C4-2B (cell line): ENCODE measurements around the gene EXOSC2.

Source experiments
- H3K27ac ChIP-seq: fragments of 450-650 bp; 2 replicates; pipeline ENCODE4 v1.5.1; 2017
- CTCF ChIP-seq: fragments of 450-650 bp; conservative IDR thresholded peaks from 2 replicates; pipeline ENCODE4 v1.5.1; 2017; ENCODE audit warnings: mild to moderate bottlenecking
- ZFX ChIP-seq: fragments of 450-650 bp; IDR thresholded peaks from 2 replicates; pipeline ENCODE4 v1.6.1; 2017

The EXOSC2 gene

GRCh38 chr9:130670644-130671043, 22.9 kb upstream of the EXOSC2 start:
- TF ChIP-seq ZFX, result no peak
- no peak for TF ChIP-seq CTCF
- no peak overlapping the region for H3K27ac ChIP-seq

GRCh38 chr9:130672466-130672865, 21.1 kb upstream of the EXOSC2 start:
- no peak for TF ChIP-seq ZFX
- no peak for TF ChIP-seq CTCF
- no peak overlapping the region for H3K27ac ChIP-seq

GRCh38 chr9:130672933-130673615, 20.5 kb upstream of the EXOSC2 start:
- TF ChIP-seq ZFX, result no peak
- no peak for TF ChIP-seq CTCF
- no peak overlapping the region for H3K27ac ChIP-seq

GRCh38 chr9:130675396-130675795, 18.2 kb upstream of the EXOSC2 start:
- H3K27ac ChIP-seq, result no peak overlapping the region
- TF ChIP-seq ZFX, result no peak
- no peak for TF ChIP-seq CTCF

- H3K27ac ChIP-seq, result no peak overlapping the region
- TF ChIP-seq ZFX (no peak), CTCF (no peak)
Measured at GRCh38 chr9:130677252-130677651, 16.3 kb upstream of the EXOSC2 start.

GRCh38 chr9:130680836-130681768, 12.5 kb upstream of the EXOSC2 start:
- TF ChIP-seq CTCF (no peak), ZFX (no peak)

GRCh38 chr9:130681769-130682420, 11.7 kb upstream of the EXOSC2 start:
- peak overlapping the region; percentile 84 for H3K27ac ChIP-seq
- no peak for TF ChIP-seq CTCF
- 0 out of 2 replicates have a peak, but pooled peaks have one; percentile 26 for TF ChIP-seq ZFX

More at GRCh38 chr9:130680836-130681768, 12.5 kb upstream of the EXOSC2 start:
- peak overlapping the region; percentile 84 for H3K27ac ChIP-seq
